GM12878 (cell line): ENCODE data around the gene NUP93. TPM values are rescaled to one million over a fixed set of nuclear protein-coding genes. Genes with fewer than 3 reads are reported as not detected.

ENCODE experiments used
- ASH2L ChIP-seq: fragments of 300-600, 200-600 bp; sonication (generic); IDR thresholded peaks from 2 replicates; pipeline ENCODE4 v1.6.1; 2017; ENCODE audit warnings: low read depth, mild to moderate bottlenecking, borderline replicate concordance
- BACH1 ChIP-seq: fragments of 450-650 bp; IDR thresholded peaks from 2 replicates; pipeline ENCODE4 v1.6.1; 2017; ENCODE audit warnings: mild to moderate bottlenecking, borderline replicate concordance
- CEBPB ChIP-seq, 2 experiments: fragments of 150-350 bp in 1 of 2; IDR thresholded peaks; 2 replicates each; pipeline ENCODE4 v1.6.1; 2012 to 2014; ENCODE audit warnings: low read depth in 2 of 2, low read length in 2 of 2, borderline replicate concordance in 1 of 2, inconsistent platforms in 1 of 2
- CHD4 ChIP-seq: fragments of 200-600 bp; sonication (generic); IDR thresholded peaks from 2 replicates; pipeline ENCODE4 v1.6.1; 2016; ENCODE audit warnings: mild to moderate bottlenecking
- CUX1 ChIP-seq: IDR thresholded peaks from 2 replicates; pipeline ENCODE4 v1.6.1; 2012; ENCODE audit warnings: improper control_type of control experiment, low read depth, low read length; ENCODE audit not compliant: insufficient replicate concordance
- EED ChIP-seq: sonication (generic); IDR thresholded peaks from 2 replicates; pipeline ENCODE4 v1.6.1; 2016; ENCODE audit warnings: antibody characterized with exemption, low read depth
- GATAD2B ChIP-seq: fragments of 450-650 bp; conservative IDR thresholded peaks from 2 replicates; pipeline ENCODE4 v1.6.1; 2017; ENCODE audit warnings: low read depth, mild to moderate bottlenecking, moderate library complexity
- HCFC1 ChIP-seq: fragments of 150-350 bp; IDR thresholded peaks from 2 replicates; pipeline ENCODE4 v1.6.1; 2014; ENCODE audit warnings: low read length
- HDAC2 ChIP-seq: fragments of 200-600 bp; sonication (generic); IDR thresholded peaks from 2 replicates; pipeline ENCODE4 v1.6.1; 2017
- HDAC6 ChIP-seq: fragments of 200-600 bp; sonication (generic); IDR thresholded peaks from one replicate; pipeline ENCODE4 v1.8.0; 2017; ENCODE audit warnings: antibody characterized with exemption; ENCODE audit not compliant: unreplicated experiment
- MAX ChIP-seq: IDR thresholded peaks from 2 replicates; pipeline ENCODE4 v1.6.1; 2012; ENCODE audit warnings: low read depth, low read length, improper control_type of control experiment
- POU2F2 ChIP-seq: IDR thresholded peaks from 3 replicates; pipeline ENCODE4 v1.6.1; 2011; ENCODE audit warnings: low read depth, mild to moderate bottlenecking, low read length, borderline replicate concordance
- SIX5 ChIP-seq: IDR thresholded peaks from 2 replicates; pipeline ENCODE4 v1.6.1; 2011; ENCODE audit warnings: mild to moderate bottlenecking, low read depth, low read length, moderate library complexity; ENCODE audit not compliant: severe bottlenecking
- SREBF1 ChIP-seq: IDR thresholded peaks from 2 replicates; pipeline ENCODE4 v1.6.1; 2012; ENCODE audit warnings: mild to moderate bottlenecking, low read length
- SUZ12 ChIP-seq: fragments of 200-600 bp; sonication (generic); IDR thresholded peaks from one replicate; pipeline ENCODE4 v1.6.1; 2018; ENCODE audit warnings: antibody characterized with exemption, mild to moderate bottlenecking; ENCODE audit not compliant: unreplicated experiment
- YY1 ChIP-seq: IDR thresholded peaks from 2 replicates; pipeline ENCODE4 v1.6.1; 2011; ENCODE audit warnings: low read depth, mild to moderate bottlenecking, low read length
- ZNF24 ChIP-seq: fragments of 450-650 bp; IDR thresholded peaks from 2 replicates; pipeline ENCODE4 v1.6.1; 2017; ENCODE audit warnings: antibody characterized with exemption, mild to moderate bottlenecking
- ZNF384 ChIP-seq: IDR thresholded peaks from 2 replicates; pipeline ENCODE4 v1.6.1; 2012; ENCODE audit warnings: low read depth, mild to moderate bottlenecking, low read length, improper control_type of control experiment, borderline replicate concordance
- polyA plus RNA-seq, 11 experiments: library from polyadenylated mRNA; depleted of rRNA in 4 of 11; unstranded in 6 of 11; stranded (reverse) in 5 of 11; fragments of >200 nt; fragmentation: Nextera tagmentation in 4 of 11; fragmentation: Illumina TruSeq in 1 of 11; extraction: Ambion mirVana in 4 of 11; extraction: Trizol in 1 of 11; gene quantifications; 1 replicate in 1 of 11; 2 replicates in 10 of 11; pipeline versions ENCODE4 v1.2.1 to v1.2.3, GENCODE V29; 2011 to 2016; ENCODE audit warnings: inconsistent platforms in 2 of 11, missing spikeins in 2 of 11, low read depth in 1 of 11
- total RNA-seq, 4 experiments: library from RNA; depleted of rRNA in 3 of 4; stranded (reverse); fragments of >200 nt in 3 of 4; fragmentation: Illumina TruSeq in 1 of 4; extraction: Trizol in 1 of 4; gene quantifications; 2 replicates each; pipeline versions ENCODE4 v1.2.1 to v1.2.3, GENCODE V29; 2013 to 2021
- TF ChIP-seq, protein P1 (sequence below): fragments of 450-650 bp; formaldehyde crosslinking; IDR thresholded peaks from 2 replicates; pipeline ENCODE4 v1.5.0; 2022; ENCODE audit warnings: mild to moderate bottlenecking, missing genetic modification characterization
- TF ChIP-seq, protein P2 (sequence below): IDR thresholded peaks from 2 replicates; pipeline ENCODE4 v1.6.1; 2012; ENCODE audit warnings: mild to moderate bottlenecking, low read depth, low read length

NUP93 gene
- total and polyA plus RNA-seq, 10 of the 15 experiments (the other 5 are each of a cell fraction or from before 2014, with no cell fraction given) = 82.2 to 175 (median 101) TPM

GRCh38 chr16:56898847-56899246 lies 168.9 kb downstream of the NUP93 start (continued):
- TF ChIP-seq, protein P1, sequence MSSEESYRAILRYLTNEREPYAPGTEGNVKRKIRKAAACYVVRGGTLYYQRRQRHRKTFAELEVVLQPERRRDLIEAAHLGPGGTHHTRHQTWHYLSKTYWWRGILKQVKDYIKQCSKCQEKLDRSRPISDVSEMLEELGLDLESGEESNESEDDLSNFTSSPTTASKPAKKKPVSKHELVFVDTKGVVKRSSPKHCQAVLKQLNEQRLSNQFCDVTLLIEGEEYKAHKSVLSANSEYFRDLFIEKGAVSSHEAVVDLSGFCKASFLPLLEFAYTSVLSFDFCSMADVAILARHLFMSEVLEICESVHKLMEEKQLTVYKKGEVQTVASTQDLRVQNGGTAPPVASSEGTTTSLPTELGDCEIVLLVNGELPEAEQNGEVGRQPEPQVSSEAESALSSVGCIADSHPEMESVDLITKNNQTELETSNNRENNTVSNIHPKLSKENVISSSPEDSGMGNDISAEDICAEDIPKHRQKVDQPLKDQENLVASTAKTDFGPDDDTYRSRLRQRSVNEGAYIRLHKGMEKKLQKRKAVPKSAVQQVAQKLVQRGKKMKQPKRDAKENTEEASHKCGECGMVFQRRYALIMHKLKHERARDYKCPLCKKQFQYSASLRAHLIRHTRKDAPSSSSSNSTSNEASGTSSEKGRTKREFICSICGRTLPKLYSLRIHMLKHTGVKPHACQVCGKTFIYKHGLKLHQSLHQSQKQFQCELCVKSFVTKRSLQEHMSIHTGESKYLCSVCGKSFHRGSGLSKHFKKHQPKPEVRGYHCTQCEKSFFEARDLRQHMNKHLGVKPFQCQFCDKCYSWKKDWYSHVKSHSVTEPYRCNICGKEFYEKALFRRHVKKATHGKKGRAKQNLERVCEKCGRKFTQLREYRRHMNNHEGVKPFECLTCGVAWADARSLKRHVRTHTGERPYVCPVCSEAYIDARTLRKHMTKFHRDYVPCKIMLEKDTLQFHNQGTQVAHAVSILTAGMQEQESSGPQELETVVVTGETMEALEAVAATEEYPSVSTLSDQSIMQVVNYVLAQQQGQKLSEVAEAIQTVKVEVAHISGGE (CRISPR knock-in tag) = no peak
- TF ChIP-seq, protein P2, sequence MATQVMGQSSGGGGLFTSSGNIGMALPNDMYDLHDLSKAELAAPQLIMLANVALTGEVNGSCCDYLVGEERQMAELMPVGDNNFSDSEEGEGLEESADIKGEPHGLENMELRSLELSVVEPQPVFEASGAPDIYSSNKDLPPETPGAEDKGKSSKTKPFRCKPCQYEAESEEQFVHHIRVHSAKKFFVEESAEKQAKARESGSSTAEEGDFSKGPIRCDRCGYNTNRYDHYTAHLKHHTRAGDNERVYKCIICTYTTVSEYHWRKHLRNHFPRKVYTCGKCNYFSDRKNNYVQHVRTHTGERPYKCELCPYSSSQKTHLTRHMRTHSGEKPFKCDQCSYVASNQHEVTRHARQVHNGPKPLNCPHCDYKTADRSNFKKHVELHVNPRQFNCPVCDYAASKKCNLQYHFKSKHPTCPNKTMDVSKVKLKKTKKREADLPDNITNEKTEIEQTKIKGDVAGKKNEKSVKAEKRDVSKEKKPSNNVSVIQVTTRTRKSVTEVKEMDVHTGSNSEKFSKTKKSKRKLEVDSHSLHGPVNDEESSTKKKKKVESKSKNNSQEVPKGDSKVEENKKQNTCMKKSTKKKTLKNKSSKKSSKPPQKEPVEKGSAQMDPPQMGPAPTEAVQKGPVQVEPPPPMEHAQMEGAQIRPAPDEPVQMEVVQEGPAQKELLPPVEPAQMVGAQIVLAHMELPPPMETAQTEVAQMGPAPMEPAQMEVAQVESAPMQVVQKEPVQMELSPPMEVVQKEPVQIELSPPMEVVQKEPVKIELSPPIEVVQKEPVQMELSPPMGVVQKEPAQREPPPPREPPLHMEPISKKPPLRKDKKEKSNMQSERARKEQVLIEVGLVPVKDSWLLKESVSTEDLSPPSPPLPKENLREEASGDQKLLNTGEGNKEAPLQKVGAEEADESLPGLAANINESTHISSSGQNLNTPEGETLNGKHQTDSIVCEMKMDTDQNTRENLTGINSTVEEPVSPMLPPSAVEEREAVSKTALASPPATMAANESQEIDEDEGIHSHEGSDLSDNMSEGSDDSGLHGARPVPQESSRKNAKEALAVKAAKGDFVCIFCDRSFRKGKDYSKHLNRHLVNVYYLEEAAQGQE = no peak
- TF ChIP-seq YY1 (no peak), HCFC1 (no peak), ASH2L (no peak), SREBF1 (no peak), BACH1 (no peak), MAX (no peak), CHD4 (no peak), HDAC2 (no peak), POU2F2 (no peak), HDAC6 (no peak), CUX1 (no peak), SUZ12 (no peak), ZNF384 (no peak), GATAD2B (0 out of 2 replicates have a peak, but pooled peaks have one; percentile 21), ZNF24 (no peak), EED (peak; percentile 74), CEBPB (IDR thresholded peaks at IDR 0.05; ENCODE audit: borderline replicate concordance in 1 of 2, low read depth in 2 of 2, low read length in 2 of 2) (no peak), SIX5 (no peak)
